ENCODE results near the gene MPHOSPH10. TPM values are rescaled to one million over a fixed set of nuclear protein-coding genes. Genes with fewer than 3 reads are reported as not detected.
"Not testable (repeated sequence)": the region's sequence is repeated elsewhere in the genome, so short reads cannot be mapped to it uniquely, and the experiment has no call there.

The MPHOSPH10 gene
- total and polyA plus RNA-seq, 2 of the 13 experiments (the other 11 are each of a cell fraction or from before 2014, with no cell fraction given) = 37.8 to 137 TPM

- Histone ChIP-seq H3K79me2 (ENCODE audit: insufficient read depth, low read length) (no peaks in the 10 kb centered on the region), H3K36me3 (replicated peaks in 1 of 2; ENCODE audit: control insufficient read depth in 1 of 2, insufficient read depth in 2 of 2, low read length in 2 of 2) (no peaks in the 10 kb centered on the region), H2AFZ (ENCODE audit: low read length) (no peak overlapping the region), H3K4me3 (replicated peaks in 1 of 3; ENCODE audit: insufficient read depth in 1 of 3, low read depth in 2 of 3, low read length in 3 of 3) (no peak overlapping the region), H3K4me2 (ENCODE audit: low read depth, low read length) (no peak overlapping the region), H3K27me3 (ENCODE audit: control insufficient read depth in 1 of 2, insufficient read depth in 2 of 2, low read length in 2 of 2) (peaks cover 4 to 30% of the 10 kb centered on the region in 2 experiments; a peak in 3 of 5 replicates), H3K9ac (ENCODE audit: insufficient read depth, low read depth, low read length) (no peak overlapping the region), H3K4me1 (ENCODE audit: insufficient read depth, low read length) (peaks cover 11% of the 10 kb centered on the region), H4K20me1 (ENCODE audit: insufficient read depth, low read length) (no peaks in the 10 kb centered on the region; the same call in 1 of the 2 replicates), H3K27ac (ENCODE audit: extremely low read length, insufficient read depth, low read length) (no peak overlapping the region), H3K9me3 (ENCODE audit: low read length) (no peaks in the 10 kb centered on the region)
- POLR2A ChIA-PET = no interaction called here
- WGBS (ENCODE audit: low lambda C conversion rate) = 43% methylated on average over 3 of the region's 3 CpGs
- TF ChIP-seq MXD1 (CRISPR knock-in tag; IDR thresholded peaks at IDR 0.05) (no peak), ZBTB42 (CRISPR knock-in tag; IDR thresholded peaks at IDR 0.05) (no peak), ZNF280D (CRISPR knock-in tag; IDR thresholded peaks at IDR 0.05) (no peak), SOX5 (CRISPR knock-in tag; IDR thresholded peaks at IDR 0.05; ENCODE audit: borderline replicate concordance) (no peak)
- CTCF ChIA-PET (ENCODE audit: low intra/inter-chr PET ratio, low total read pairs) = no interaction called here
- no peak for ATAC-seq
- no peak for DNase-seq (ENCODE audit: low spot score)
- FAIRE-seq = no peak
- BruUV-seq (replicated peaks) = no TSS peak
- intact Hi-C loops (cut with micrococcal nuclease; ENCODE audit: unreplicated experiment) (no loop called here), in situ Hi-C loops (cut with HindIII; ENCODE audit: extremely low pct_ligation_motif_present, low pct_unique_long_range_greater_than_20kb) (no loop called here)
Measured at GRCh38 chr2:71174207-71174606, 43.8 kb downstream of the MPHOSPH10 start.

GRCh38 chr2:71178836-71179235 lies 48.4 kb downstream of the MPHOSPH10 start:
- H3K4me1 ChIP-seq (ENCODE audit: insufficient read depth, low read length); H3K9me3 ChIP-seq (ENCODE audit: low read length); intact Hi-C loops (cut with micrococcal nuclease; ENCODE audit: unreplicated experiment); CTCF ChIA-PET (ENCODE audit: low intra/inter-chr PET ratio, low total read pairs); H3K36me3 ChIP-seq (replicated peaks in 1 of 2; ENCODE audit: control insufficient read depth in 1 of 2, insufficient read depth in 2 of 2, low read length in 2 of 2); DNase-seq (ENCODE audit: low spot score); FAIRE-seq; H2AFZ ChIP-seq (ENCODE audit: low read length); ATAC-seq; H3K9ac ChIP-seq (ENCODE audit: insufficient read depth, low read depth, low read length); H3K4me3 ChIP-seq (replicated peaks in 1 of 3; ENCODE audit: insufficient read depth in 1 of 3, low read depth in 2 of 3, low read length in 3 of 3); in situ Hi-C loops (cut with HindIII; ENCODE audit: extremely low pct_ligation_motif_present, low pct_unique_long_range_greater_than_20kb); H4K20me1 ChIP-seq (ENCODE audit: insufficient read depth, low read length); H3K4me2 ChIP-seq (ENCODE audit: low read depth, low read length); H3K79me2 ChIP-seq (ENCODE audit: insufficient read depth, low read length); POLR2A ChIA-PET; BruUV-seq (replicated peaks); H3K27ac ChIP-seq (ENCODE audit: extremely low read length, insufficient read depth, low read length): not testable (repeated sequence)
- WGBS (ENCODE audit: low lambda C conversion rate) = 25% methylated on average over 8 of the region's 8 CpGs
- H3K27me3 ChIP-seq (ENCODE audit: control insufficient read depth in 1 of 2, insufficient read depth in 2 of 2, low read length in 2 of 2) = peaks cover 4 to 27% of the 10 kb centered on the region in 2 experiments; a peak in 3 of 5 replicates
